ENCODE results near the gene CCT5.
"Not testable (repeated sequence)": the region's sequence is repeated elsewhere in the genome, so short reads cannot be mapped to it uniquely, and the experiment has no call there.

Gene CCT5

DNA sequence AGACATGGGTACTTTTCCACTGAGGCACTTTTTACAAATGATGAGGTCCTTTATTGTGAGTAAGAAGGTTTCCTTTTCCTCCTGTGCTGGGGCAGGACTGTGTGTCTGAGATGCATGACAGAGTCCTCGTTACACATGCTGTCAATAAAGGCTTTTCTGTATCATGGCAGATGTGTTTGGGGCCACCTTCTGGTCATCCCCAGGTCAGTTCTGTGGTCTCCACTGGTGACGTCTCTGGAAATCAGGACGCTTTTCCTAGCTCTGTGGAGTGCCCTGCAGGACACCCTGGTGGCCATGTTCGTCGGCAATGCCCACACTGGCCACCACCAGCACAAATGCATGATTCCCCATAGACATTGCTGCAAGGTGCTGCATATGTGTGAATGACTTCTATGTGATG lies 54.9 kb downstream of the CCT5 start:
- DNase-seq = no peak

DNA sequence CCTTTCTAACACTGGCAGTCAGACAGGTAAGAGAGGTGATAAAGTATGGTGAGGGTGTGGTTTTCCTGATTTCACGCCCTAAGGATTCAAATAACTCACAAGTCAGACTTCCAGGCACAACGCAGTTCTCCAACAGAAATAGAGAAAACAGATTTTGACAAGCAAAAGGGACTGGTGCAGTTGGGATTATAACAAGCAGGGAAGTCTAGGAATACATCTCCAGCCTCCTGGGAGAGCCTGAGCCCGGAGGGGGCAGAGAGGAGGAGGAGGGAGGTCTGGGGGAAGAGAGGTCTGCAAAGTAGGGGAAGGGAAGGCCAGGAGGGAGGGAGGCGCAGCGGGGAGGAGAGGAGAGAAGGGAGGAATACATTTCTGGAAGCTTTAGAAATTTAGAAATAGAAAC lies 56.0 kb downstream of the CCT5 start:
- DNase-seq = no peak

DNA sequence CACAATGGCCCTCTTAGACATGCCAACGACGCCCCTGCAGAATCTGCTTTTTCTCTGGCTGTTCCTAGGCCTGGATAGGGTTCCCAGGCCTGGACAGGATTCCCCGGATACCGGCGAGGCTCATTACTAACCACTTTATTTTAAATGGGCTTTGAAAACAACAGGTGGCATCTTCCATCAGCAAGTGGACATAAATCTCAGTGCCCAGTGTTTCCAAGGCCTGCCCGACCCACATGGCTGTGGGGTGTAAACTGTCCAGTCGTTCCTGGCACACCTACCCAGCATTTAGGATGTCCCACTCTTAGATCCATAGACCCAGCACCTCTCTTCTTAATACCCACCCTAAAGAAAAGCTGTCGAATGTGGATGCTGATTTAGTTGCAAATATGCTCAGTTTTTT lies 56.7 kb downstream of the CCT5 start:
- peak; percentile 44 for DNase-seq

DNA sequence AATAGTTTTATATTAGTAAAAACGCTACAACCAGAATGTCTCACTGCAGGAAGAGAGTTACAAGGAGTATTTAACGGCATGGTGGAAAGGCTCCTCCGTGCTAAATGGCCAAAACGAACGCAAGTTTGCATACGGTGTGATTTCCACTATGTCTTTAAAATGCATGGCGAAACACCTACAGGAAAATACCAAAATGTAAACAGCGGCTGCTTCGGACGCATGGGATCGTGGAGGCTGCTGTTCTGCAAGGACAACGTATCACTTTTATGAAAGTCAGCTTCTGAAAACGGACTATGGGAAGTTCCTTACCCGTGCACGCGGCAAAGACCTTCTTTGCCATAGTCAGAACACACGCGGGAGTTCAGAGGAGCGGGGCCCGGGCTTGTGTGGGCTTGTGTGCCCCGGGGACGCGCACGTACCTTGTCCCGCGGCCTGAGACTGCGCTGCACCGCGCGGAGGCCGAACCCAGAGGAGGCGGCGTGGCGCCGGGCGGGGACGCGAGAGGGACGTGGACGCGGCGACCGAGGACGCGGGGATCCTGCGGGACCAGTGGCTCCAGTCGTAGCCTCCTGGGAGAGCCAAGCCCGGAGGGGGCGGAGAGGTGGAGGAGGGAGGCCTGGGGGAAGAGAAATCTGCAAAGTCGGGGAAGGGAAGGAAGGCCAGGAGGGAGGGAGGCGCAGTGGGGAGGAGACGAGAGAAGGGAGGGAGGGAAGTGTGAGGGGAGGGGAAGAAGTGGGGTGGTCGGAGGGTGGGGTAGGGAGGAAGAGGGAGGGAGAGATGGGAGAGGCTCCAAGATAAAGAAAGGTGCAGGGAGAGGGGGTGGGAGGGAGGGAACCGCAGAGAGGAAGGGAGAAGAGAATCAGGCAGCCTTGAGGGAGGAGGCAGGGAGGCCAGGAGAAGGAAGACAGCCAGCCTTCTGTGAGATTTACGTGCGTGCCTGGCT lies 57.4 kb downstream of the CCT5 start, which contains the start of gene CMBL:
Gene CMBL, minus strand, starts transcription at position 697 of the 943 bp plus-strand sequence. CDS start 17,140 bp downstream, outside the sequence.
- DNase-seq = peak; percentile 69

DNA sequence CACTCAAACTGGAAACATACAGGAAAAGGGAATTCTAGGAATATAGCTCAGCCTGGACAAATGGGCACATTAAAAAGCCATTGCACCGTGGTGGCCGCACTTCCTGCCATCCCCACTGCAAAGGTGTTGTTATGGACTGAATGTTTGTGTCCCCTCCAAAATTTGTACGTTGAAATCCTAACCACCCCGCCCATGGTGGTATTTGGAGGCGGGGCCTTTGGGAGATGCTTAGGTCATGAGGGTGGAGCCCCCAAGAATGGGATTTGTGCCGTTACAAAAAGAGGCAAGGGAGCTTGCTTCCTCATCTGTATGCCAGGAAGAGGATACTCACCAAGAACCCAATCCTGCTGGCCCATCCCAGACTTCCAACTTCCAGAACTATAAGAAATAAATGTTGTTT lies 58.8 kb downstream of the CCT5 start:
- no peak for DNase-seq

DNA sequence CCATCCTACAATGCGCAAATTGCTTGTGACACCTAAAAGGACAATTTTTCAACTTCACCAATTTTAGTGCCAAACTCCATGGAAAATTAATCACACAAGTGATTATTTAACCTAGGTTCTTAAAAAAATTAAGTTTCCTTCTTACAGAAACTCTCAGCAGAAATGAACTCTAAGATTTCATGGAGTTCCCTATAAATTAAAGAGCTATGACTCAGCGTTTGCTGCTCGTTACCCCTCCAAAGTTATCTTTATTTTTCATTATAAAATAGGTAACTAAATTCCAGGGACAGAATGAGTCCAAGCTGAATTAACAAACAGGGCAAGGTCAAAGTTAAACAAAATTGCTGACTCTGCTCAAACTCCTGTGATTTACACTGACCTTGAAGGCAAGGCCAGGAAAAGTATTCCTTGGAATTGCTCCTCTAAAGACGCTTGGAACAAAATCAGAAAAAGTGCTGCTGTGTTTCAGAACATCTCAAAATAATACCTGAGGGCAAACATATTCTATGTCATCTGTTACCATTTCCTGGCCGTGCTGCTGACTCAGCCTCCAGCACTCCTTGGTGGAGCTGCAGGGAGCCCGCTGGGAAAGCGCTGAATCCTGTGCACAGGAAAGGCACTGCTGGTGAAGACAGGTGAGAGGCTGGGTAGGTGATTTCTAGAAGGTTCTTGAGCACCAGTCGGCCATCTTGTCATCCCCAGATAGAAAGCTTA lies 60.1 kb downstream of the CCT5 start:
- peak; percentile 27 for DNase-seq

DNA sequence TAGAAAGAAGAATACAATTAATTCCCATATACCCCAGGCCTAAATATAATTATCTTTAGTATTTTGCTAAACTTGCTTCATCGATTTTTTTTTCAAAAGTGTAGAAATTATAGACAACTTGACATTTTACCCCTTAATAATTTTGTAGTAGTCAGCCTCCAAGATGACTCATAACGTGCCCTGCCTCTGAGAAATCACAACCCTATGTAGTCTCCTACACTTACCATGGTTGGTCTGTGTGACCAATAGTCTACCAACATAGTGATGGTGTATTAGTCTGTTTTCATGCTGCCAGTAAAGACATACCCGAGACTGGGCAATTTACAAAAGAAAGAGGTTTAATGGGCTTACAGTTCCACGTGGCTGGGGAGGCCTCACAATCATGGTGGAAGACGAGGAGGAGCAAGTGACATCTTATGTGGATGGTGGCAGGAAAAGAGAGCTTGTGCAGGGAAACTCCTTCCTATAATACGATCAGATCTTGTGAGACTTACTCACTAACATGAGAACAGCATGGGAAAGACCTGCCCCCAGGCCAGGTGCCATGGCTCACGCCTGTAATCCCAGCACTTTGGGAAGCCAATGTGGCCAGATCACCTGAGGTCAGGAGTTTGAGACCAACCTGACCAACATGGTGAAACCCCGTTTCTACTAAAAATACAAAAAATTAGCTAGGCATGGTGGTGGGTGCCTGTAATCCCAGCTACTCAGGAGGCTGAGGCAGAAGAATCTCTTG lies 60.9 kb downstream of the CCT5 start:
- DNase-seq = not testable (repeated sequence)

DNA sequence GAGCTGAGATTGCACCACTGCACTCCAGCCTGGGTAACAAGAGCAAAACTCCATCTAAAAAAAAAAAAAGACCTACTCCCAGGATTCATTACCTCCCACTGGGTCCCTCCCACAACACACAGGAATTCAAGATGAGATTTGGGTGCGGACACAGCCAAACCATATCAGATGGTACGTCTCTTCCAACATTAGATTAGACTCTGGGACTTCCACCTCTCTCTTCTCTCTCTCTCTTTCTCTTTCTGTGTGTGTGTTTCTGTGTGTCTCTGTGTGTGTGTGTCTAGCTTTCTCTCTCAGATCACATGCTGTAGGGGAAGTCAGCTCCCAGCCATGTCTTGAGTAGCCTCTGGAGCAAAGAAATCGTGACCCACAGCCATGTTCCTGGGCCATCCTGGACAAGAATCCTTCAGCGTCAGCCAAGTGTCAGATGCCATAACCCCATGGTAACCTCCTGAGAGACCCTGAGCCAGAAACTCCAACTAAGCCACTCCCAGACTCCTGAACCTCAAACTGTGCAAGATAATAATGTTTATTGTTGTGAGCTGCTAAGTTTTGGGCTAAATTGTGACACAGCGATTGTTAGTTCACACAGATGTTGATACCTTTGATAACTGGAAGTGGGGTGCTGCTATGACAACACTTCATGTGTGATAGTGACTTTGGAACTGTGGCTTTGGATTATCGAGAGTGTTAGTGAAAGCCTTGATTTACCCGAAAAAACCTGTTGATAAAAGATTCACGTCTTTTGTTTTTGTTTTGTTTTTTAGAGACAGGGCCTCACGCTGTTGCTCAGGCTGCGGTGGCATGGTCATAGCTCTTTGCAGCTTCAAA lies 61.7 kb downstream of the CCT5 start:
- DNase-seq = no peak

DNA sequence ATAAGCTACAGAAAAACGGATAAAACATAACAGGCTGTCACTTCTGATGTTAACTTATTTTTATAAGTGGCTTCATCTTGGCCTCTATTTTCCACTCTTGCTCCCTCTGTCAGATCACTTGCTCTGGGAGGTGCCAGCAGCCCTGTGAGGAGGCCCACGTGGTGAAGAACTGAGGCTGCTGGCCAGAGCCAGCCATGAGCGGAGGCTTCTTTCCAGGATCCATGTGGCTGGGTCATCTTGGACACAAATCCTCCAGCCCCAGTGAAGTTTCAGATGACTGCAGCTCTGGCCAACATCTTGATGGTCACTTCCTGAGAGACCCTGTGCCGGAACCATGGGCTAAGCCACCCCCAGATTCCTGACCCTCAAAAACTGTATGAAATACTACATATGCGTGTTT lies 65.1 kb downstream of the CCT5 start:
- no peak for DNase-seq

All from NCI-H2227 treated with DMSO at 0.1 percent for 48 hours (cell line).